HCT116 (cell line): ENCODE measurements around the gene NCOA1.

Experiments used
- CTCF ChIP-seq, 3 experiments: fragments of 200-600 bp in 1 of 3; sonication (generic) in 1 of 3; IDR thresholded peaks in 2 of 3; conservative IDR thresholded peaks in 1 of 3; 2 replicates each; pipeline ENCODE4 v1.5.1; 2012 to 2017; ENCODE audit warnings: low read depth in 2 of 3, low read length in 2 of 3, antibody characterized with exemption in 1 of 3, borderline replicate concordance in 1 of 3, control low read depth in 1 of 3, mild to moderate bottlenecking in 1 of 3, mixed read lengths in 1 of 3, mixed run types in 1 of 3, moderate library complexity in 1 of 3; ENCODE audit not compliant: insufficient read depth in 1 of 3
- EGR1 ChIP-seq: IDR thresholded peaks from 2 replicates; pipeline ENCODE4 v1.6.1; 2012; ENCODE audit warnings: low read depth
- JUND ChIP-seq: IDR thresholded peaks from 2 replicates; pipeline ENCODE4 v1.6.1; 2012
- POLR2A ChIP-seq: IDR thresholded peaks from 2 replicates; pipeline ENCODE4 v1.7.0; 2011; ENCODE audit warnings: borderline replicate concordance; ENCODE audit not compliant: insufficient read depth, insufficient read length; ENCODE audit errors: extremely low read depth
- RAD21 ChIP-seq: IDR thresholded peaks from 2 replicates; pipeline ENCODE4 v1.6.1; 2012; ENCODE audit warnings: low read depth, mild to moderate bottlenecking
- REST ChIP-seq: IDR thresholded peaks from 2 replicates; pipeline ENCODE4 v1.6.1; 2012; ENCODE audit warnings: low read depth
- SIN3A ChIP-seq: IDR thresholded peaks from 2 replicates; pipeline ENCODE4 v1.6.1; 2012; ENCODE audit warnings: low read depth

GRCh38 chr2:24461685-24462084, 29.4 kb upstream of the NCOA1 start:
- no peak for TF ChIP-seq CTCF (IDR thresholded peaks at IDR 0.05 in 2 of 3, conservative IDR thresholded peaks at IDR 0.05 in 1 of 3; ENCODE audit: borderline replicate concordance in 1 of 3, insufficient read depth in 1 of 3, low read depth in 2 of 3, low read length in 2 of 3)
- no peak for TF ChIP-seq SIN3A
- no peak for TF ChIP-seq EGR1
- TF ChIP-seq JUND: no peak
- TF ChIP-seq POLR2A: no peak
- no peak for TF ChIP-seq REST
- no peak for TF ChIP-seq RAD21
